ENCODE data around the gene NFXL1. TPM values are rescaled to one million over a fixed set of nuclear protein-coding genes. Genes with fewer than 3 reads are reported as not detected.

The NFXL1 gene
- polyA plus RNA-seq, 2 of the 4 experiments (the other 2 are of a cell fraction): 7.1 to 15.7 TPM

DNA sequence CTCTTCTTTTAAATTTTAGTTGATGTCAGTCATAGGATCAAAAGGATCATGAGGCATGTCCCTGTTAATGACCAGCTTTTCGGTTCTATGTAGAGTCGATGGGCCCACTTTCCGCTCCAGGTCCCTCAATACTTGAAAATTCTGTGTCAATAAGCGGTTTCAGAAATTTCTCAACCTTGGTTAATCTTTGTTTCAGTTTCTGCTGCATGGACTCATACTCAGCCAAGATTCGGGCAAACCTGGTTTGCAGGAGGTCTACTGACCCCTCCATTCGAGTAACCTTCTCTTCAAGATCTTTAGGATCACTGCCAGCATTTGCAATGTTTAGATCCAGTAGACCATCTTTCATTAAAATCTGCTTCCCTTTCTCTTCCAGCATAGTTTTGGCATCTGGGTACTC lies 22.0 kb upstream of the NFXL1 start:
- Histone ChIP-seq H3K4me1 (no peaks in the 10 kb centered on the region), H3K9me3 (no peaks in the 10 kb centered on the region), H3K27ac (no peak overlapping the region), H3K4me2 (no peak overlapping the region), H3K4me3 (no peak overlapping the region)
- ChIA-PET CTCF (interaction anchor here (1.1 kb wide), 1 partner anchor 100 kb away, joined by 3 read pairs; no protein-coding TSS in a partner anchor), POLR2A (interaction anchor here (0.6 kb wide), 1 partner anchor 34 kb away, joined by 3 read pairs; no protein-coding TSS in a partner anchor)
- DNase-seq (ENCODE audit: low read depth in 1 of 2, low spot score in 1 of 2) (no peak), ATAC-seq (no peak), FAIRE-seq (no peak)
- TF ChIP-seq, protein P1, sequence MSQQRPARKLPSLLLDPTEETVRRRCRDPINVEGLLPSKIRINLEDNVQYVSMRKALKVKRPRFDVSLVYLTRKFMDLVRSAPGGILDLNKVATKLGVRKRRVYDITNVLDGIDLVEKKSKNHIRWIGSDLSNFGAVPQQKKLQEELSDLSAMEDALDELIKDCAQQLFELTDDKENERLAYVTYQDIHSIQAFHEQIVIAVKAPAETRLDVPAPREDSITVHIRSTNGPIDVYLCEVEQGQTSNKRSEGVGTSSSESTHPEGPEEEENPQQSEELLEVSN (IDR thresholded peaks at IDR 0.05; ENCODE audit: borderline replicate concordance, low read depth): no peak
- no peak for TF ChIP-seq PHF8 (IDR thresholded peaks at IDR 0.05; ENCODE audit: borderline replicate concordance, low read depth)
- no peak for TF ChIP-seq NR3C1 (IDR thresholded peaks at IDR 0.05)
- no peak for TF ChIP-seq HOXA7 (CRISPR knock-in tag; IDR thresholded peaks at IDR 0.05)
- TF ChIP-seq ZSCAN20 (CRISPR knock-in tag; IDR thresholded peaks at IDR 0.05): no peak
- no peak for TF ChIP-seq CBX8 (IDR thresholded peaks at IDR 0.05)
- no peak for TF ChIP-seq EHMT2 (IDR thresholded peaks at IDR 0.05; ENCODE audit: low read depth)
- TF ChIP-seq NPAS2 (CRISPR knock-in tag; IDR thresholded peaks at IDR 0.05; ENCODE audit: borderline replicate concordance): no peak
- no peak for TF ChIP-seq RAD21 (conservative IDR thresholded peaks at IDR 0.05 in 1 of 2, IDR thresholded peaks at IDR 0.05 in 1 of 2)
- no peak for TF ChIP-seq NFE2L2 (conservative IDR thresholded peaks at IDR 0.05; ENCODE audit: low read length)
- no peak for TF ChIP-seq SMC3 (IDR thresholded peaks at IDR 0.05)
- TF ChIP-seq, protein P2, sequence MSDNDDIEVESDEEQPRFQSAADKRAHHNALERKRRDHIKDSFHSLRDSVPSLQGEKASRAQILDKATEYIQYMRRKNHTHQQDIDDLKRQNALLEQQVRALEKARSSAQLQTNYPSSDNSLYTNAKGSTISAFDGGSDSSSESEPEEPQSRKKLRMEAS (IDR thresholded peaks at IDR 0.05): no peak
- no peak for TF ChIP-seq JUNB (IDR thresholded peaks at IDR 0.05)
- TF ChIP-seq BHLHE40 (IDR thresholded peaks at IDR 0.05; ENCODE audit: low read depth, low read length): no peak
- no peak for TF ChIP-seq CHD4 (IDR thresholded peaks at IDR 0.05; ENCODE audit: borderline replicate concordance)
- no peak for TF ChIP-seq RFX5 (IDR thresholded peaks at IDR 0.05)
- TF ChIP-seq, protein P3, sequence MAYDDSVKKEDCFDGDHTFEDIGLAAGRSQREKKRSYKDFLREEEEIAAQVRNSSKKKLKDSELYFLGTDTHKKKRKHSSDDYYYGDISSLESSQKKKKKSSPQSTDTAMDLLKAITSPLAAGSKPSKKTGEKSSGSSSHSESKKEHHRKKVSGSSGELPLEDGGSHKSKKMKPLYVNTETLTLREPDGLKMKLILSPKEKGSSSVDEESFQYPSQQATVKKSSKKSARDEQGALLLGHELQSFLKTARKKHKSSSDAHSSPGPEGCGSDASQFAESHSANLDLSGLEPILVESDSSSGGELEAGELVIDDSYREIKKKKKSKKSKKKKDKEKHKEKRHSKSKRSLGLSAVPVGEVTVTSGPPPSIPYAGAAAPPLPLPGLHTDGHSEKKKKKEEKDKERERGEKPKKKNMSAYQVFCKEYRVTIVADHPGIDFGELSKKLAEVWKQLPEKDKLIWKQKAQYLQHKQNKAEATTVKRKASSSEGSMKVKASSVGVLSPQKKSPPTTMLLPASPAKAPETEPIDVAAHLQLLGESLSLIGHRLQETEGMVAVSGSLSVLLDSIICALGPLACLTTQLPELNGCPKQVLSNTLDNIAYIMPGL (CRISPR knock-in tag; IDR thresholded peaks at IDR 0.05; ENCODE audit: borderline replicate concordance): no peak
- 41% methylated on average over 6 of the region's 6 CpGs for WGBS (ENCODE audit: missing lambda C conversion rate)

DNA sequence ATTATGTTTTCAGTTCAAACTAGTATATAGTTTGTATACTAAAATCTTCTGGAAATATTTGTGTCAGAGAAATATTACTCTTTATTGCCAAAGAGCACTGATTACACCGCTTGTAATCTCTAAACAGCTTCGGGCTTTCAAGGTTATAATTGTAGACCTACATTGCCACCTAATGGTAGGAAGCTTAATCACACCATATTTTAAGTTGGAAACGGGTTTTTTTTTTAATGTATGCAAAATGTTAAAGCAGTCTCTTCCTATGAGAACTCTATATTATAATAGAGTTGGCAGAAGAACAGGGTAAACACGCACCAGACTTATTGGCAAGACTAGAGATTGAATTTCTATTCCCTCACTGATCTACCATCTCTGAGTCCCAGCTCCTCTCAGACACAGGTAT lies 19.5 kb upstream of the NFXL1 start:
- ChIA-PET POLR2A (interaction anchor here (1.1 kb wide), 1 partner anchor 20 kb away, joined by 3 read pairs; the partner anchor contains the start of gene NFXL1), CTCF (interaction anchor here (0.6 to 3.7 kb wide), 18 partner anchors 8 to 1089 kb away, joined by 3 to 14 read pairs (median 4); no protein-coding TSS in a partner anchor)
- H3K9me3 ChIP-seq: no peaks in the 10 kb centered on the region
- ATAC-seq (no peak; a peak in 1 of 6 replicates), FAIRE-seq (peak; percentile 61), DNase-seq (ENCODE audit: low read depth in 1 of 2, low spot score in 1 of 2) (peak; percentile 5 to 28)
- 0% methylated on average over 4 of the region's 4 CpGs for WGBS (ENCODE audit: missing lambda C conversion rate)
- no peaks in the 10 kb centered on the region for H3K4me1 ChIP-seq
- H3K27ac ChIP-seq: no peak overlapping the region
- H3K4me2 ChIP-seq: no peak overlapping the region
- no peak overlapping the region for H3K4me3 ChIP-seq
- TF ChIP-seq CBX2 (IDR thresholded peaks at IDR 0.05; ENCODE audit: borderline replicate concordance, low read depth) (no peak), RAD21 (conservative IDR thresholded peaks at IDR 0.05 in 1 of 2, IDR thresholded peaks at IDR 0.05 in 1 of 2) (peak; percentile 56 to 68), SMC3 (IDR thresholded peaks at IDR 0.05) (peak; percentile 27; the same call in 1 of the 3 replicates), TFCP2L1 (CRISPR knock-in tag; IDR thresholded peaks at IDR 0.05) (no peak), FOXS1 (CRISPR knock-in tag; IDR thresholded peaks at IDR 0.05) (no peak), GATA3 (IDR thresholded peaks at IDR 0.05; ENCODE audit: borderline replicate concordance) (no peak), TP53 (CRISPR knock-in tag; IDR thresholded peaks at IDR 0.05) (no peak)
- TF ChIP-seq, protein P4, sequence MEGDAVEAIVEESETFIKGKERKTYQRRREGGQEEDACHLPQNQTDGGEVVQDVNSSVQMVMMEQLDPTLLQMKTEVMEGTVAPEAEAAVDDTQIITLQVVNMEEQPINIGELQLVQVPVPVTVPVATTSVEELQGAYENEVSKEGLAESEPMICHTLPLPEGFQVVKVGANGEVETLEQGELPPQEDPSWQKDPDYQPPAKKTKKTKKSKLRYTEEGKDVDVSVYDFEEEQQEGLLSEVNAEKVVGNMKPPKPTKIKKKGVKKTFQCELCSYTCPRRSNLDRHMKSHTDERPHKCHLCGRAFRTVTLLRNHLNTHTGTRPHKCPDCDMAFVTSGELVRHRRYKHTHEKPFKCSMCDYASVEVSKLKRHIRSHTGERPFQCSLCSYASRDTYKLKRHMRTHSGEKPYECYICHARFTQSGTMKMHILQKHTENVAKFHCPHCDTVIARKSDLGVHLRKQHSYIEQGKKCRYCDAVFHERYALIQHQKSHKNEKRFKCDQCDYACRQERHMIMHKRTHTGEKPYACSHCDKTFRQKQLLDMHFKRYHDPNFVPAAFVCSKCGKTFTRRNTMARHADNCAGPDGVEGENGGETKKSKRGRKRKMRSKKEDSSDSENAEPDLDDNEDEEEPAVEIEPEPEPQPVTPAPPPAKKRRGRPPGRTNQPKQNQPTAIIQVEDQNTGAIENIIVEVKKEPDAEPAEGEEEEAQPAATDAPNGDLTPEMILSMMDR (IDR thresholded peaks at IDR 0.05): peak; percentile 57
- TF ChIP-seq, protein P3 (CRISPR knock-in tag; IDR thresholded peaks at IDR 0.05; ENCODE audit: borderline replicate concordance): no peak
